Osteoblast (primary cell): Measurements from ENCODE around the gene LRRC63. TPM values are rescaled to one million over a fixed set of nuclear protein-coding genes. Genes with fewer than 3 reads are reported as not detected.
A peak's percentile ranks its signal among the peaks of the same experiment; 100 is the strongest.
"Not testable (repeated sequence)": the region's sequence is repeated elsewhere in the genome, so short reads cannot be mapped to it uniquely, and the experiment has no call there.

ENCODE experiments used
- DNase-seq: peaks from one replicate; pipeline ENCODE4 v3.0.0; 2011; ENCODE audit warnings: low spot score, mixed read lengths; ENCODE audit not compliant: insufficient read length; ENCODE audit errors: missing footprints
- H2AFZ ChIP-seq: 2 replicates; pipeline ENCODE4 v1.6.0; 2011; ENCODE audit warnings: mild to moderate bottlenecking, low read length
- H3K27ac ChIP-seq: 2 replicates; pipeline ENCODE4 v1.5.1; 2011; ENCODE audit warnings: mild to moderate bottlenecking, low read depth, low read length, moderate library complexity
- H3K27me3 ChIP-seq: 2 replicates; pipeline ENCODE4 v1.6.0; 2012; ENCODE audit warnings: mild to moderate bottlenecking, control low read depth, inconsistent platforms, low read length, moderate library complexity; ENCODE audit not compliant: insufficient read depth
- H3K36me3 ChIP-seq: 2 replicates; pipeline ENCODE4 v1.5.1; 2011; ENCODE audit warnings: mild to moderate bottlenecking, low read length, control low read depth, moderate library complexity; ENCODE audit not compliant: insufficient read depth
- H3K4me1 ChIP-seq: 2 replicates; pipeline ENCODE4 v1.5.1; 2011; ENCODE audit warnings: mild to moderate bottlenecking, low read length, control low read depth, moderate library complexity; ENCODE audit not compliant: insufficient read depth
- H3K4me2 ChIP-seq: 2 replicates; pipeline ENCODE4 v1.6.0; 2011; ENCODE audit warnings: mild to moderate bottlenecking, low read length; ENCODE audit not compliant: insufficient read depth
- H3K4me3 ChIP-seq: fragments of 200-600 bp; sonication (generic); 3 replicates; pipeline ENCODE4 v1.5.1; 2012; ENCODE audit warnings: mild to moderate bottlenecking, low read length, inconsistent platforms; ENCODE audit not compliant: insufficient read depth
- H3K79me2 ChIP-seq: 2 replicates; pipeline ENCODE4 v1.6.0; 2012; ENCODE audit warnings: mild to moderate bottlenecking, low read length, control low read depth, inconsistent platforms; ENCODE audit not compliant: insufficient read depth
- H3K9me3 ChIP-seq: 2 replicates; pipeline ENCODE4 v1.5.1; 2011; ENCODE audit warnings: low read depth, low read length, control low read depth
- H4K20me1 ChIP-seq: 2 replicates; pipeline ENCODE4 v1.6.0; 2012; ENCODE audit warnings: mild to moderate bottlenecking, low read length, control low read depth; ENCODE audit not compliant: insufficient read depth
- total RNA-seq: library from RNA; depleted of rRNA; stranded (reverse); fragments of >200 nt; gene quantifications from 2 replicates; pipeline ENCODE4 v1.2.3, GENCODE V29; 2012
- TF ChIP-seq, protein P1 (sequence below): IDR thresholded peaks from 2 replicates; pipeline ENCODE4 v1.5.1; 2011; ENCODE audit warnings: mild to moderate bottlenecking, low read depth, low read length, moderate library complexity; ENCODE audit errors: extremely low read depth

LRRC63 gene
- total RNA-seq, 1 donor = not detected

GRCh38 chr13:46211116-46211482 lies 629 bp upstream of the LRRC63 start:
- no peaks in the 10 kb centered on the region for H3K9me3 ChIP-seq
- H3K4me1 ChIP-seq = peaks cover 10% of the 10 kb centered on the region
- no peak overlapping the region for H3K27ac ChIP-seq
- no peaks in the 10 kb centered on the region for H4K20me1 ChIP-seq
- DNase-seq = no peak
- H3K36me3 ChIP-seq = no peaks in the 10 kb centered on the region
- H3K79me2 ChIP-seq = no peaks in the 10 kb centered on the region
- H2AFZ ChIP-seq = peak overlapping the region; percentile 82
- TF ChIP-seq, protein P1, sequence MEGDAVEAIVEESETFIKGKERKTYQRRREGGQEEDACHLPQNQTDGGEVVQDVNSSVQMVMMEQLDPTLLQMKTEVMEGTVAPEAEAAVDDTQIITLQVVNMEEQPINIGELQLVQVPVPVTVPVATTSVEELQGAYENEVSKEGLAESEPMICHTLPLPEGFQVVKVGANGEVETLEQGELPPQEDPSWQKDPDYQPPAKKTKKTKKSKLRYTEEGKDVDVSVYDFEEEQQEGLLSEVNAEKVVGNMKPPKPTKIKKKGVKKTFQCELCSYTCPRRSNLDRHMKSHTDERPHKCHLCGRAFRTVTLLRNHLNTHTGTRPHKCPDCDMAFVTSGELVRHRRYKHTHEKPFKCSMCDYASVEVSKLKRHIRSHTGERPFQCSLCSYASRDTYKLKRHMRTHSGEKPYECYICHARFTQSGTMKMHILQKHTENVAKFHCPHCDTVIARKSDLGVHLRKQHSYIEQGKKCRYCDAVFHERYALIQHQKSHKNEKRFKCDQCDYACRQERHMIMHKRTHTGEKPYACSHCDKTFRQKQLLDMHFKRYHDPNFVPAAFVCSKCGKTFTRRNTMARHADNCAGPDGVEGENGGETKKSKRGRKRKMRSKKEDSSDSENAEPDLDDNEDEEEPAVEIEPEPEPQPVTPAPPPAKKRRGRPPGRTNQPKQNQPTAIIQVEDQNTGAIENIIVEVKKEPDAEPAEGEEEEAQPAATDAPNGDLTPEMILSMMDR = no peak
- peak overlapping the region; percentile 70 for H3K4me3 ChIP-seq
- H3K27me3 ChIP-seq = peaks cover 54% of the 10 kb centered on the region
- peak overlapping the region; percentile 94 for H3K4me2 ChIP-seq

DNA sequence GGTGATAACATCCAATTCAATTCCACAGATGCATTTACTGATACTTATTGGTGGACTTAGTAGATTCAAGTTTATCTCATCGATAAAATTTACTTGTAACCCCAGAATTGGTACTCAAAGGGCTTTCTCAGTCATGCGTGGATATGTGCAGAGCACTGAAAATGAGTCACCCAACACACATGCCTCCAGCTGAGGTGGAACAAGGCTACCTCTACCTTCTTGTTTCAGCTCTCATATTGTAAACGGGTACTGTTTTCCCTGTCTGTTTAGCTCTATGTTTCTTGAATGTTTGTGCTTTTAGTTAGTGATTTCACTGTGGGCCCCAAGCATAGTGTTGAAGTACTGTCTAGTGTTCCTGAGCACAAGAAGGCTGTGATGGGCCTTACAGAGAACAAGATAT lies 1.5 kb downstream of the LRRC63 start:
- H3K27ac ChIP-seq = no peak overlapping the region
- no peaks in the 10 kb centered on the region for H3K9me3 ChIP-seq
- no peaks in the 10 kb centered on the region for H3K79me2 ChIP-seq
- no peak overlapping the region for H2AFZ ChIP-seq
- H3K4me1 ChIP-seq = peaks cover 10% of the 10 kb centered on the region
- H3K36me3 ChIP-seq = no peaks in the 10 kb centered on the region
- DNase-seq = no peak
- no peak overlapping the region for H3K4me3 ChIP-seq
- no peaks in the 10 kb centered on the region for H4K20me1 ChIP-seq
- H3K4me2 ChIP-seq = no peak overlapping the region
- peaks cover 39% of the 10 kb centered on the region for H3K27me3 ChIP-seq
- TF ChIP-seq, protein P1 = no peak

GRCh38 chr13:46214741-46215140 lies 3.0 kb downstream of the LRRC63 start:
- H3K4me3 ChIP-seq, H2AFZ ChIP-seq, H4K20me1 ChIP-seq, DNase-seq, H3K36me3 ChIP-seq, H3K27ac ChIP-seq, H3K79me2 ChIP-seq, H3K9me3 ChIP-seq, H3K4me2 ChIP-seq: not testable (repeated sequence)
- peaks cover 10% of the 10 kb centered on the region for H3K4me1 ChIP-seq
- peaks cover 27% of the 10 kb centered on the region for H3K27me3 ChIP-seq

GRCh38 chr13:46220234-46220633 lies 8.5 kb downstream of the LRRC63 start:
- H3K4me3 ChIP-seq, H3K9me3 ChIP-seq, H2AFZ ChIP-seq, DNase-seq, H4K20me1 ChIP-seq, H3K27me3 ChIP-seq, H3K36me3 ChIP-seq, H3K27ac ChIP-seq, H3K4me2 ChIP-seq, H3K79me2 ChIP-seq, H3K4me1 ChIP-seq: not testable (repeated sequence)

DNA sequence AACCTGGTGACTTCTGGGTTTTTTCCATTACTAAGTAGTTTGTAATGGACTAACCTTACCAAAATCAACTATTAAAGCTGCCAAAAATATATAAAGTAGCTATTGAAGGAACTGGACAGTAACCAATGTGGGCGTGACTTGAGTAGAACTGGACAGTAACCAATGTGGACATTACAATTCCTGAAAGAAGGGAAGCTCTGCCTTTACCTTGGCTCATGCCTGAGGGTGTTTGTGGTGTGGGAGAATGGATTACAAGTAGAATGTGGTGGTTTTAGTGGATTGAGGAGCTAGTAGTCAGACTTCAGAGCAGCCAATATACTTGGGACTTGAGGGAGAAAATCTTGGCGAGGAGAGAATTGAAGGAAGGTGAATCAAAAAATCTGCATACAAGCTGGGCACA lies 17.5 kb downstream of the LRRC63 start:
- Histone ChIP-seq H4K20me1 (no peaks in the 10 kb centered on the region), H3K79me2 (no peaks in the 10 kb centered on the region), H3K4me1 (no peaks in the 10 kb centered on the region), H2AFZ (no peak overlapping the region), H3K27me3 (peaks cover 8% of the 10 kb centered on the region), H3K27ac (no peak overlapping the region), H3K9me3 (no peaks in the 10 kb centered on the region), H3K4me2 (no peak overlapping the region), H3K4me3 (no peak overlapping the region), H3K36me3 (no peaks in the 10 kb centered on the region)
- DNase-seq = no peak
- TF ChIP-seq, protein P1 = no peak
